Activated CD8-positive, alpha-beta T cell treated with anti-CD3 and anti-CD28 coated beads for 36 hours (primary cell): Measurements from ENCODE around the gene GABRR2. TPM values are rescaled to one million over a fixed set of nuclear protein-coding genes. Genes with fewer than 3 reads are reported as not detected.

Experiments
- ATAC-seq: fragments of 200-7000 bp; cut with Tn5 transposase; one replicate; pipeline ENCODE4 v1.10.0; 2021; ENCODE audit warnings: mild to moderate bottlenecking, moderate library complexity
- CTCF ChIA-PET: fragments of 350-600 bp; sonication (Branson Sonifier 250); formaldehyde crosslinking; loops from one replicate; lab custom pipeline; 2021; ENCODE audit warnings: antibody characterized with exemption; lab: Charles Lee
- POLR2A ChIA-PET: fragments of 350-600 bp; sonication (Branson Sonifier 250); formaldehyde crosslinking; loops from one replicate; lab custom pipeline; 2021; ENCODE audit warnings: antibody characterized with exemption; lab: Charles Lee
- DNase-seq: peaks from one replicate; pipeline ENCODE4 v3.0.0-alpha.2; 2020
- H3K27ac Mint-ChIP-seq: one replicate; pipeline ENCODE4 v1.8.0; 2021; ENCODE audit warnings: mild to moderate bottlenecking, mixed read lengths
- H3K27me3 Mint-ChIP-seq: one replicate; pipeline ENCODE4 v1.8.0; 2021; ENCODE audit warnings: mixed read lengths
- H3K36me3 Mint-ChIP-seq: one replicate; pipeline ENCODE4 v1.8.0; 2021; ENCODE audit warnings: low read depth, mixed read lengths
- H3K4me1 Mint-ChIP-seq: one replicate; pipeline ENCODE4 v1.8.0; 2021; ENCODE audit warnings: low read depth, mixed read lengths
- H3K4me3 Mint-ChIP-seq: one replicate; pipeline ENCODE4 v1.8.0; 2021; ENCODE audit warnings: mild to moderate bottlenecking, moderate library complexity, mixed read lengths
- H3K9me3 Mint-ChIP-seq: one replicate; pipeline ENCODE4 v1.8.0; 2021; ENCODE audit warnings: mixed read lengths
- intact Hi-C: fragments of 100-400 bp; cut with micrococcal nuclease; formaldehyde crosslinking; loops from one replicate; pipeline ENCODE4 v1.10.0; 2022
- total RNA-seq, 2 experiments: library from RNA; stranded (reverse); gene quantifications; one replicate each; pipeline ENCODE4 v1.2.3, GENCODE V29; 2021
- TF ChIP-seq, protein P1 (sequence below): fragments of 200-600 bp; IDR thresholded peaks from one replicate; pipeline ENCODE4 v1.8.0; 2022; ENCODE audit warnings: antibody characterized with exemption, mild to moderate bottlenecking

The GABRR2 gene
- total RNA-seq, 2 experiments from 2014 or later = 0.20 to 0.40 TPM

DNA sequence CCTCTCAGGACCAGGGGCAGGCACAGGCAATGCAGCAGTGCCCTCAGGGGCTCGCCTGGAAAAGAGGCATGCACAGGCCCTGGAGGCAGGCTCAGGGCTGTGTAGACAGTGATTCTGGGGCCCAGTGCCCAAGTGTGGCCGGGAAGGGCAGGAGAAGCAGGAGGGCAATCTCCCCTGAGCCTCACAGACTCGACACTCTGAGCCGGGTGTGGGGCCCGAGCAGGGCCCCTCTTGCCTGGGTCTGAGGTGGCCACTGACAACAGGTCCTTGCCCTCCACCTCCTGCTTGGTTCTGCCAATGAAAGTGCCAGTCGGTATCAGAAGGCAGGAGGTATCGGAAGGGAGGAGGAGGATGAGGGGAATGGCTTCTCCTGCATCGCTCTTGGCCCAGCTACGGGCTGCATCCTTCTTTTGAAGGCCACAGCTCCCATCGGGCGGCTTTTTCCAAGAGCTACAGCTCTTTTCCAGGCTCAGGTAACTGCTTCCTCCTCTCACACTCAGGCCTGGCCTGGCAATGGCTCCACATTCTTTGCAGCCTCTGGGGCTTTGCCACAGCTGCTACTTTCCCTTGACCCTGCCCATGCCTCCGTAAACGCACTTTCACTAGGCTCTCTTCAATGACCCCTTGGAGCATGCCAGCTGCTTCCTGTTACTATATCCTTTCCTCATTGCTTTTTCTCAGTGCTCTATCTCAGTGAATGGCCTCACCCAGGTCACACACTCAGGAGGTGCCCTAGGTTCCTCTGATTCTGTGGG, 24.5 kb downstream of the GABRR2 start:
- DNase-seq (no peak), ATAC-seq (no peak)
- POLR2A ChIA-PET = no interaction called here
- H3K27me3 Mint-ChIP-seq = no peaks in the 10 kb centered on the region
- intact Hi-C loops = no loop called here
- CTCF ChIA-PET = interaction anchor here (2.0 kb wide), 1 partner anchor 9 kb away, joined by 5 read pairs; no protein-coding TSS in a partner anchor
- no peak overlapping the region for H3K27ac Mint-ChIP-seq
- H3K9me3 Mint-ChIP-seq = no peaks in the 10 kb centered on the region
- H3K4me1 Mint-ChIP-seq = peaks cover 2% of the 10 kb centered on the region
- TF ChIP-seq, protein P1, sequence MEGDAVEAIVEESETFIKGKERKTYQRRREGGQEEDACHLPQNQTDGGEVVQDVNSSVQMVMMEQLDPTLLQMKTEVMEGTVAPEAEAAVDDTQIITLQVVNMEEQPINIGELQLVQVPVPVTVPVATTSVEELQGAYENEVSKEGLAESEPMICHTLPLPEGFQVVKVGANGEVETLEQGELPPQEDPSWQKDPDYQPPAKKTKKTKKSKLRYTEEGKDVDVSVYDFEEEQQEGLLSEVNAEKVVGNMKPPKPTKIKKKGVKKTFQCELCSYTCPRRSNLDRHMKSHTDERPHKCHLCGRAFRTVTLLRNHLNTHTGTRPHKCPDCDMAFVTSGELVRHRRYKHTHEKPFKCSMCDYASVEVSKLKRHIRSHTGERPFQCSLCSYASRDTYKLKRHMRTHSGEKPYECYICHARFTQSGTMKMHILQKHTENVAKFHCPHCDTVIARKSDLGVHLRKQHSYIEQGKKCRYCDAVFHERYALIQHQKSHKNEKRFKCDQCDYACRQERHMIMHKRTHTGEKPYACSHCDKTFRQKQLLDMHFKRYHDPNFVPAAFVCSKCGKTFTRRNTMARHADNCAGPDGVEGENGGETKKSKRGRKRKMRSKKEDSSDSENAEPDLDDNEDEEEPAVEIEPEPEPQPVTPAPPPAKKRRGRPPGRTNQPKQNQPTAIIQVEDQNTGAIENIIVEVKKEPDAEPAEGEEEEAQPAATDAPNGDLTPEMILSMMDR = no peak
- no peaks in the 10 kb centered on the region for H3K36me3 Mint-ChIP-seq
- no peak overlapping the region for H3K4me3 Mint-ChIP-seq

DNA sequence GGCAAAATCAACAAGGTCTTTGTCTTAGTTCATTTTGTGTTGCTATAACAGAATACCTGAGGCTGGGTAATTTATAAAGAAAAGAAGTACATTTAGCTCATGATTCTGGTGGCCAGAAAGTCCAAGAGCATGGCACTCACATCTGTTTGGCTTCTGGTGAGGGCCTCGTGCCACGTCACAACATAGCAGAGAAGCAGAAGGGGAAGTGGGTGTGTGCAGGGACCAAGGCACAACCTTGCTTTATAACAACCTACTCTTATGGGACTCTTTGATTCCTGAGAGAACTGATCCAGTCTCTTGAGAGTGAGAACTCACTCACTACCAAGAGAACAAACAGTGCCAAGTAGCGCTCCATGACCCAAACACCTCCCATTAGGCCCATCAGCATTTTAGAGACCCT, 25.4 kb downstream of the GABRR2 start:
- no peak for DNase-seq

DNA sequence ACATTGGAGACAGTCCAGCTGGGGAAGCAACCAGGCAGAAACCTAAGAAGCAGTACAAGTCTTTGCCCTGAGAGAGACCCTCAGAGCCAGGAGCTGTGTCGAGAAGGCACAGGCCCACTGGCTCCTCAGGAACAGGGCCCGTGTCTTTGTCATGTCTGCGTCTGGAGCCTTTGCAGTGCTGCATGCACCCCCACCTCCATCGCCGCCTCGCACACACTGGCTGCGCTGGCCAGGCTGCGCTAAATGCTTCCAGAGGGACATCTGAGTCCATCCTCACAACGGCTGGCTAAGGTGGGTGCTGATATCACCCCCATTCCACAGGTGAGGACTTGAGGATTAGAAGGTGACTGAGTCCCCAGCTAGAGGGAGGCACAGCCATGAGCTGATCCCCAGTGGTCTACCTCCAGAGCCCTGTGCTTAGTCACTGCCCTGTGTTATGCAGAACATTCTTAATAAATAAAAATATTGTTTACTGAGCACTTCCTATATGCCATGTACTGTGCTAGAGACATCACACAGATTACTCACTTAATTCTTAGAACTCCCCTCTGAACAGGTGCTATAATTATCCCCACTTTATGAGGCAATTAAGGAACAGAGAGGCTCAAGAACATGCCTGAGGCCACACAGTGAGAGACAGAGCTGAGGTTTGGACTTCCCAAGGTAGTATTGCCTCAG, 27.6 kb downstream of the GABRR2 start:
- DNase-seq (no peak), ATAC-seq (peak; percentile 70)
- CTCF ChIA-PET = no interaction called here
- no peaks in the 10 kb centered on the region for H3K9me3 Mint-ChIP-seq
- H3K4me3 Mint-ChIP-seq = no peak overlapping the region
- peaks cover 2% of the 10 kb centered on the region for H3K4me1 Mint-ChIP-seq
- intact Hi-C loops = no loop called here
- POLR2A ChIA-PET = interaction anchor here (1.0 kb wide), 1 partner anchor 12 kb away, joined by 3 read pairs; no protein-coding TSS in a partner anchor
- TF ChIP-seq, protein P1 = no peak
- H3K36me3 Mint-ChIP-seq = no peaks in the 10 kb centered on the region
- H3K27ac Mint-ChIP-seq = no peak overlapping the region
- no peaks in the 10 kb centered on the region for H3K27me3 Mint-ChIP-seq

More for the DNA sequence above, 25.4 kb downstream of the GABRR2 start:
- H3K27ac Mint-ChIP-seq = no peak overlapping the region
- no peak for ATAC-seq
- H3K36me3 Mint-ChIP-seq = no peaks in the 10 kb centered on the region
- H3K4me1 Mint-ChIP-seq = peaks cover 2% of the 10 kb centered on the region
- H3K9me3 Mint-ChIP-seq = no peaks in the 10 kb centered on the region
- ChIA-PET CTCF (interaction anchor here (0.7 kb wide), 1 partner anchor 18 kb away, joined by 3 read pairs; no protein-coding TSS in a partner anchor), POLR2A (interaction anchor here (1.1 kb wide), 1 partner anchor 9 kb away, joined by 3 read pairs; no protein-coding TSS in a partner anchor)
- intact Hi-C loops = no loop called here
- H3K27me3 Mint-ChIP-seq = no peaks in the 10 kb centered on the region
- TF ChIP-seq, protein P1 = no peak
- H3K4me3 Mint-ChIP-seq = no peak overlapping the region

DNA sequence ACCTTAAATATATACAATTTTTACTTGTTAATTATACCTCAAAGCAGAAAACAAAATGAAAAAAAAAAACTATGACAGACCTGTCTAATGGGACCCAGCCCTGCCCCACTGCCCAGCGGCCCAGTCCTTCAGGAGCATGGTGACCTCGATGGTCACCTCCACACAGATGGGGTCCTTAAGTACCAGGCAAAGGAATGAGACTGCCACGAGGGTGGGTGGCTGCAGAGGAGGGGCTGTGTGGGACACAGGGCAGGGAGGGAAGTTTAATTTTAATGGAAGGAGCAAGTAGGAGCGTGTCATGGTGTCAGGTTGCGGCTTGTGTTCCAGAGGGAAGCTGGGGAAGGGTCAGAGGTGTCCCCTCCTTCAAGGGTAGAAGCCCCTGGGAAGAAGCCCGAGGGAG, 28.6 kb downstream of the GABRR2 start:
- ChIA-PET POLR2A (no interaction called here), CTCF (no interaction called here)
- no peak for DNase-seq
- TF ChIP-seq, protein P1 = no peak
- Mint-ChIP-seq H3K9me3 (no peaks in the 10 kb centered on the region), H3K4me3 (no peak overlapping the region), H3K4me1 (peaks cover 2% of the 10 kb centered on the region), H3K36me3 (no peaks in the 10 kb centered on the region), H3K27ac (no peak overlapping the region), H3K27me3 (no peaks in the 10 kb centered on the region)
- ATAC-seq = no peak
- intact Hi-C loops = no loop called here
